GM21526 (cell line): ENCODE measurements around the gene C13orf46.

Experiments
- ATAC-seq: cut with Tn5 transposase; IDR thresholded peaks from one replicate; pipeline ENCODE4 v1.9.1; 2021; ENCODE audit warnings: moderate library complexity; ENCODE audit not compliant: unreplicated experiment, low FRiP score

C13orf46 gene

DNA sequence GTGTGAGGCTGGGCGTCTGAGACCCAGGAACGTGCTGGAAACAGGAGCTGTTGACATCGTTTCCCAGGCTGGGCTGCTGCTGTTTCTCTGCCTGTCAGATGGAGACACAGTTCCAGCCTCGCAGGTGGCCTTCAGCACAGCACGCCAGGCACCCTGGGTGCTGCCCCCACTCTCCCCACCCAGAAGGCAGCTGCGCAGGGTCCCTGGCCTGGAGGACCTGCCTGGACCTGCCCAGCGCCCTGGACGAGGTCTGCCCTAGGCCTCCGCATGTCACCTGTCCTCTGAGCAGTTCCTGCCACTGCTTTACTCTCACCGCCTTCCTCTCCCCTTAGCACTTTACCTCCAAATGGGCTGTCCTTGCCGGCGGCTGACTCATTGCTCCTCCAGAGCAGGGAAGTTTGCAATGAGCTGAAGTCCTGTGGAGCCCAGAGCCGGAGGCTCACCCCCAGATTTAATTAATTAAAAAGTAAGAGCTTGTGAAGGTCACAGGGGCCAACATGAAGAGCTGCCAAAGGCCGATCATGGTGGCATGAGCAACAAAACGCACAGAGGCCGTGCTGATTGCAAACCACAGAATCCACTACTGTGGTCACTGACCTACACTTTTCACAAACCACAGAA is 32.2 kb downstream of the C13orf46 start:
- no peak for ATAC-seq

DNA sequence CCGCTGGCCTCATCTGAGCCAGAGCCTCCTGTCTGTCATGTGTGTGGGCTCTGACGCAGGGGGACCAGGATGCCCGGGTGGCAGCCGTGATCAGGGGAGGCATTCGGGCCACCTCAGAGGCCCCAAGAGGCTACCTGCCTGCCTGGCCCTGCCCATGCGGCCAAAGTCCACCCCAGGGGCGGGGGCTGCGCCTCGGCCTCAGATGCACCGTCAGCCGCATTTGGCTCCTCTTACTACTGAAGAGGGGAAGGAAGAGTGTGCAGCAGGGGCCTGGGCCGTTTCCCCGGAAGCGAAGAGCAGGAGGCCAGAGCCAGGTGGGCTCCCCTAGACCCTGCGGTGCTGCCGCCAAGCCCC is 34.0 kb downstream of the C13orf46 start:
- ATAC-seq: no peak

DNA sequence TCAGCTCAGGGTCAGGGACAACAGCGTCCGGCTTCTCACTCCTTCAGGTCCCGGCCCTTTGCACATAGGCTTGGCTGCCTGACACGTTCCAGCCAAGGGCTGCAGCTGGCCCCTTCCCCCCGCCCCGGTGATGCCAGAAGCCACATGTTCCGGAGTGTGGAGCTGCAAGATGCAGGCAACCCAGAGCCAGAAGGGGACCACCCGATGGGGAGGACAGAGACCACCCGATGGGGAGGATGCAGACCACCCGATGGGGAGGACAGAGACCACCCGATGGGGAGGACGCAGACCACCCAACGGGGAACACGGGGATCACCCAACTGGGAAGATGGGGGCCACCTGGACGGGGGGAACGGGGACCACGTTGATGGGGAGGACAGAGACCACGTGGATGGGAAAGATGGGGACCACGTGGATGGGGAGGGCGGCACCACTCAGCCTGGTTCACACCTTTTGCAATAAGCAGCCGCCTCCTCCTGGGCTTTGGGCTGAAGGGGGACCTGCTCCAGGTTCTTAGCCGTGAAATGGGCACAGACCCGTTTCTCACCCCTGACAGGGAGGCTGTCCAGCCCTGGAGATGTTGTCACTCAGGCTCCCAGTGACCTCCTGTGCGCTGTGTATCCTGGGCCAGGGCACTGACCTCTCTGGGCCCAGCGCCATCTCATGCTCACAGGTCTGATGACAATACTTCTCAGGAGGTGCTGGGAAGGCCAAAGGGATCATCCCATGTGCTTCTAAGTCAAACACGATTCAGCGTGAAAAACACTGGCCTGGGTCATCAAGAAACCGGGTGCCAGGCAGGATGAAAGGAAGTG is 34.5 kb downstream of the C13orf46 start:
- ATAC-seq: no peak

DNA sequence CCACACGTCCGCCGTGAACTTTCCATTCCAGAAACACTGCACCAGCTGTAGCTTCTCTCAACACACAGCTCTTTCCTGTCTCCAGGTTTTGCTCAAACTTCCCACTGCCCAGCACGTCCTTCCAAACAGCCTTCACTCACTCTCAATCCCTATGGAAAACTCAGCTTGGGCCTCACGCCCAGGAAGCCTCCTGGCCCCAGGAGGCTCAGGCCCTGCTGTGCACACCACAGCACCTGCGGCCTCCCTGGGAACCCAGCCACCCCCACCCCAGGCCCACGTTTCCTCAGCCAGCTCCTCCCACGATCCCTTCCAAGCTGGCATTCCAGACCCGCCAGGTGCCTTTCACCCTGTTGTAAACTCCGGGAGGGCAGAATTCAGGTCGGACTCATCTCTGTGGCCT is 35.2 kb downstream of the C13orf46 start:
- no peak for ATAC-seq

DNA sequence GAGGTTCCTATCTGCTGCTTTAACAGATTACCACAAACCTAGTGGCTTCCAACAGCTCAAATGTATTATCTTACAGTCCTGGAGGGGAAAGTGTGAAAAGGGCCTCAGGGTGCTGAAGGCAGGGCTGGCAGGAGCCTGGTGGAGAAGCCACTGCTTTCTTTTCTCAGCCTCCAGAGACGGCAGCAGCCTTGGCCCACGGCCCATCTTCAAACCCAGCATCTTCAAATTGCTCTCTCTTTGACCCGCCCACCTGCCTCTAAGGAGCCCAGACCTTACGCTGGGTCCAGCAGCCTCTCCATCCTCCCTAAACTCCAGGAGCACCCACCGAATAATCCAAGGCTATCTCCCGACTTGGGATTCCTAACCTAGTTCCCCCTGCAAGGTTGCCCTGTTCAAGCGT is 35.6 kb downstream of the C13orf46 start:
- no peak for ATAC-seq

- ATAC-seq: no peak
Observed at GRCh38 chr13:113937527-113938180, 36.2 kb downstream of the C13orf46 start.

- ATAC-seq: no peak
Observed at GRCh38 chr13:113937073-113937472, 36.8 kb downstream of the C13orf46 start.

- no peak for ATAC-seq
Observed at GRCh38 chr13:113936166-113936965, 37.5 kb downstream of the C13orf46 start.

- ATAC-seq: no peak
Observed at GRCh38 chr13:113935001-113935844, 38.7 kb downstream of the C13orf46 start.

GRCh38 chr13:113934576-113934975 is 39.3 kb downstream of the C13orf46 start:
- no peak for ATAC-seq

DNA sequence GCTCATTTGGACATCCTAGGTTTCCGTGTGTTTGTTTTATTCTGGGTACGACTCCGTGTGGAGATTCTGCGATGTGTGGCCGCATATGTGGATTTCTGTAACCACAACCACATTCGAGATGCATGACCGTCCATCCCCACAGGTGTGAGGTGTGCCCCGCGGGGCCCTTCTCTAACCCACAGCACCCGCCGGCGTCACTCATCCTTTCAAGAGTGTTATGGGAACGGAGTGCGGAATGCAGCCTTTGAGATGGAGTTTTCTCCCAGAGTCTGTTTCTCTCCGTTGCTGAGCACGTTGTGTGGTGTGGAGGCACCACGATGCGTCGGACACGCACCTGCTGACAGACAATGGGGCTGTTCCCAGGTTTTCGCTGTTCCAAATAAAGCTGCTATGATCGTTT is 40.0 kb downstream of the C13orf46 start:
- ATAC-seq: no peak

DNA sequence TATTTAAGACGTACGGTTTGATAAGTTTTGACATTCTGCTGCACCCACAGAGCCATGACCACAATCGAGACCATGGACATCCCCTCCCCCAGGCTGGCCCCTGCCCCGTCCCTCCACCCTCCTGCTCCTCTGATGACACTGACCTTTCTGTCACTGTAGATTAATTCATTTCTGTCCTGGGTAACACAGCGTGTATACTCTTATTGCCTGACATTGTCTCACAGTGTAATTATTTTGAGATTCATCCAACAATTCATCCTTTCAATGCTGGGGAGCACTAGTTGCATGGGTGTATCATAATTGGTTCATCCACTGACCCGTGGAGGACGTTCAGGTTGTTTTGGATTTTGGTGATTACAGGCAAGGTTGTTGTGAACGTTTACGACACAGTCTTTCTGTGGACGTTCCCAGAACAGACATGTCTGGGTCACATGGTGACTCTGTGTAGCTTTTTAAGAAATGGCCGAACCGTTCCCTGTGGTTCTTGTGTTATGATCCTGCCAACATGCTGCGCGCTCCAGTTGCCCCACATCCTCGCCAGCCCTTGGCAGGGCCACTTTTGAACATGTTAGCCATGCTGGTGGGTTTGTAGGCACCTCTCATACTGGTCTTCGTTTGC is 41.9 kb downstream of the C13orf46 start:
- no peak for ATAC-seq

GRCh38 chr13:113930671-113931637 is 42.9 kb downstream of the C13orf46 start:
- peak; percentile 86 for ATAC-seq

DNA sequence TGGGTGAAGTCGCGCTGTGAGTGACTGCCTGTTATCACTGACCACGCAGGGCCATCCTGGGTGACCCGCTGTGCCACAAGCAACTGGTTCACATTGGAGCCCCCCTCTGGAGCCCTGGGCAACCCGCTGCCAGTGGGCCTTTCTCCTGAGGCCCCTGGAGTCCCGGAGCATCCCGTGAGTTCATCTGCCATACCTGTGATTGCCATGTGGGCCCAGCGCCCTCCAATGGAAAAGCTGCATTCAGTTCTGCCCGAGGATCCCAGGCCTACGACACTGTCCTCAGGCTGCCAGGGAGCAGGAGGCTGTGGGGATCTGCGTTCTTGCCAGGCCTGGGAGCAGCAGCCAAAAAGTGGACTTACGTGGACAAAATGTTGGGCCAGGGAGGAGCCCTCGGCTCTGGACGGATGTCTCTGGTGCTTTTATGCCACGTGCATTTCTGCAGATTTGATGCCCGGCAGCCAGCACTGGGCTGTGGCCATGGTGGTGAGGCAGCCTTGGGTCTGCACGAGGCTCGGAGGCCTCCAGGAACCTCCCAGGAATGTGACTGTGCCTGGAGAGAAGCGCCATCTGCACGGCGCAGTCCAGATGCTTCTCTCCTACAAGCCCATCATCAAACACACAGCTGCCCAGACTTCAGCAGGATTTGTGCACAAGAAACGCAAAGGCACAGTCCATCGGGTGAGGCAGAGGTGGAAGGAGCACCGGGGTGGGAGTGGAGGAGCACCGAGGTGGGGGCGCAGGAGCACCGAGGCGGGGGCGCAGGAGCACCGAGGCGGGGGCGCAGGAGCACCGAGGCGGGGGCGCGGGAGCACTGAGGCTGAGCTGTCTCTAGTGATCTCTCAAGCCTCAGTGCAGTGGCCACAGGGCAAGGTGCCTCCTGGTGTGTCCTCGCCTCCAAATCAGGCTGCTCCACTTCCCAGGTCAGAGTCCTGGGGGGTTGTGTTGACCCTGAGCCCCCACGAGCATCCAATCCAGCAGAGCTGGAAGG is 44.0 kb downstream of the C13orf46 start:
- ATAC-seq: no peak

- ATAC-seq: no peak
Observed at GRCh38 chr13:113928685-113929627, 44.9 kb downstream of the C13orf46 start.
